ENCODE measurements around the gene RBBP8NL.
"Not testable (repeated sequence)": the region's sequence is repeated elsewhere in the genome, so short reads cannot be mapped to it uniquely, and the experiment has no call there.

Gene RBBP8NL

GRCh38 chr20:62388839-62389600 lies 38.3 kb downstream of the RBBP8NL start:
- DNase-seq = no peak

DNA sequence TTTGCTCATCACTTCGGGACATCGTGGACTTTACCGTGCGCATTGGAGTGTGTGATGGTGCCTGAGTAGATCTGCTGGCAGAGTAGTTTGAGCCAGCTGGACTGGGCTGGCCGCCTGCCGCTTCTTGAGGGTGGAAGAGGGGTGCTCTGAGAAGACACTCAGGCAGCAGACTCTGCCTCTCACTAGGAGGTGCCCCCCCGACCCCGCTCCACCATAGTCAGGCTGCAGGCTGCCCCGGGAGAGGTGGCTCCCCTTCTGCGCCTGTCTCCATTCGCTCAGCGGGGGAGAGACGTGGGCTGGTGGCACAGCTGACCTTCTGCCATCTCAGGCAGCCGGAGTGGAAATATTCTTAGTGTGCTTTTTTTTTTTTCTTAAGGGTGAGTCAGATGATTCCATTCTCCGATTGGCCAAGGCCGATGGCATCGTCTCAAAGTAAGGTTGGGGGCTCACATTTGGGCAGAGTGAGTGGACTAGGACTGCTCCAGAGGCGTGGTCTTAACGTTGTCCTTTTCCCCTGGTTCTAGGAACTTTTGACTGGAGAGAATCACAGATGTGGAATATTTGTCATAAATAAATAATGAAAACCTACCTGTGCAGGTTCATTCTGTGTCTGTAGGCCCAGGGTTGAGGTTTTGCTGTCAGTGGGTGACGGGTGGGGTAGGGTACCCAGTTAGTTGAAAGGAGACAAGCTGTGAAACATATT lies 39.3 kb downstream of the RBBP8NL start:
- no peak for DNase-seq

DNA sequence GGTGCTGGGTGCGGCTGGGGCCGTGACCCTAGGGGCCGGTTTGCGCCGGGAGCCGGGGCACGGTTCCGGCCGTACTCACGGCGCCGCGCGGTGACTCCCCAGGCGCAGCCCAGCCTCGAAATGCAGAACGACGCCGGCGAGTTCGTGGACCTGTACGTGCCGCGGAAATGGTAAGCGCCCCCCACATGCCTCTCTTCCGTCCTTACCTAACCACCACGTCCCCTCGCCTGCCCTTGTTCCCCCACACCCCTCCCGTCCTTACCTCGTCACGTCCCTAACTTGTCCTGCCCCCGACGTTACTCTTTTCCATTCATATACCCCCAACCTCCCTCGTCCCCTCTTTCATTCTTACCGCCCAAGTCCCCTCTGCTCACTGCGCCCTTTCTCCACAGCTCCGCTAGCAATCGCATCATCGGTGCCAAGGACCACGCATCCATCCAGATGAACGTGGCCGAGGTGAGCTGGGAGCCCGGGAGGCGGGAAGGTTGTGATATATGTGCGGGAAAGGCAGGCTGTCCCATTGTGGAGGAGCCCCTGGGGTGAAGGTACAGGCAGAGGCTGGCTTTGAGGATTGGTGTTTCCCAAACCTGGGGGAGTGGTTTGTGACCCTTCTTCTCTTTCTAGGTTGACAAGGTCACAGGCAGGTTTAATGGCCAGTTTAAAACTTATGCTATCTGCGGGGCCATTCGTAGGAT lies 40.0 kb downstream of the RBBP8NL start:
- DNase-seq = no peak

- DNase-seq = peak; percentile 90
Observed at GRCh38 chr20:62386383-62387218, 40.7 kb downstream of the RBBP8NL start, which contains the start of gene RPS21. Gene RPS21 (plus strand): TSS chr20:62387103. CDS start chr20:62387339, 236 bp downstream.

DNA sequence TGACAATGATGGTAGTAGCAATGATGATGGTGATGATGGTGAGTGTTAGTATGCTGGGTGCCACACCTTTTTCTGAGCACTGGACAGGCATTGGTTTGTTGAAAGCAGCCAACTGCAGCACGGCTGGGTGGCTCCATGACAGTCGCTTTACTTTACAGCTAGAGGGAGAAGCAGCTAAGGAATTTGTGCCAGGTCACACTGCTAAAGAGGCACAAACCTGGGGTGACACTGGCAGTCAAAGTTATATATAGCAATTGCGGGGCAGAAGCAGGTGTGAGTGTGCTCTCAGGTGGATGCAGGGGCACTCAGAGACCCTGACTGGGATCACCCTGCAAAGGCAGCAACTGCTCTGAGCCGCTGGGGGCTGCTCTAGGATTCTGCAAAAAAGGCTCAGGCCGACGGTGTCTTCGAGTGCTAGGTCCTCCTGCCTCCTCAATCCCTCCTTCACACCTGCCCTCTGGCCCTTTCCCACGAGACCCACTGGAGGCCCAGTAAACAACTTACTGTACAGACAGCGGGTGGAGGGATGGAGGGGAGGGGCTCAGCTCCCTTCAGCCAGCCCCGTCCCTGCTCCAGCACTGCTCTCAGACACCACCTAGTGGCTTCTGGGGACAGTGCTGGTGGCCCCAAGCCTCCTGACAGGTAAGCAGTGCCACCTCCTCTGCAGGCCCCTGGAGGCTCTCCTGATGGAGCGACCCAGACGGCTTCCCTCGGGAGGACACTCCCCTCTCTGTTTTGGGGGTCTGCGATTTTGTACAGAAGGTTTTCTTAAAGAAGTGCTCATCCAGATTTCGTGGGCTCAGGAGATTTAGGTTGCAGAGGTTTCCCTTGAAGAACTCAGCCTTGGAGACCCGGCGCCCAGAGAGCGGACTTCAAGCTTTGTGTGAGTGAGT lies 44.8 kb downstream of the RBBP8NL start:
- DNase-seq = peak; percentile 62

DNA sequence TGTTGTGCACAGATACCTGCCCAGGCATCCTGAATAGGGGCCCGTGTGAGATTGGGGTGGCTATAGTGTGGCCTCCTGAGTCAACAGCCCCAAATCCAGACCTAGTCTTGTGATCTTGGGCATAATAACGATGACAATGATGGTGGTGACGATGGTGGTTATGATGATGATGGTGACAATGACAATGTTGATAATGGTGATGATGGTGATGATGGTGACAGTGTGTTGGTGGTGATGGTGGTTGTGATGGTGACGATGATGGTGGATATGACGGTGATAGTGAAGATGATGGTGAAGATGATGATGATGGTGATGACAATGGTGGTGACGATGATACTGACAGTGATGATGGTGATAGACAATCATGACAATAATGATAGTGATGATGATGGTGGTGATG lies 45.5 kb downstream of the RBBP8NL start:
- DNase-seq = no peak

DNA sequence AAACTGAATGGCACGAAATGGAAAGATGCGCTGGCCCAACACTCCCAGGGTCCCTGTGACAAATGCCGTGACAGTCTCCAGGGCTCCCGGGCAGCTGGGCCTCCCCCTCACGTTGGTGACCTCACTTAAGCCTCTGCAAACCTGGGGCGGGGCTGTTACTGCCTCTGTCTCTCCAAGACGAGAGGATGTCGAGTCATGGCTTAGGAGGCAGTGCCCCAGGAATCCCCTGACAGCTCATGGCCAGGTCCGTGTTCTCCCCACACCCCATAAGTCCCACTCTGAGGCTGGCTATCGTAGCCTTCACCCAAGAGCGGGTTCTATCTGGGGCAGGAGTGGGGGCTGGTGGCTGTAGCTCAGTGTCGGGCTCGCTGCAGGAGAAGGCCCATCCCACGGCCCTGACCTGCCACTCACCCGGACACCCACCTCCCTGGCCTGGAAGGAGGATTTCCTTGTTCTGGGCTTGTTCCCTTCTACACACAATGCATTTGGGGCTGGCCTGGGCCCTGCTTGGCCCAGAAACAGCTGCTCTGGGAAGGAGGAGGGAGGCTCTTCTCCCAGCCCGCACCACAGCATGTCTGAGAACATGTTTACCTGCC lies 46.0 kb downstream of the RBBP8NL start:
- DNase-seq = no peak

GRCh38 chr20:62378215-62378614 lies 49.1 kb downstream of the RBBP8NL start:
- DNase-seq = no peak

DNA sequence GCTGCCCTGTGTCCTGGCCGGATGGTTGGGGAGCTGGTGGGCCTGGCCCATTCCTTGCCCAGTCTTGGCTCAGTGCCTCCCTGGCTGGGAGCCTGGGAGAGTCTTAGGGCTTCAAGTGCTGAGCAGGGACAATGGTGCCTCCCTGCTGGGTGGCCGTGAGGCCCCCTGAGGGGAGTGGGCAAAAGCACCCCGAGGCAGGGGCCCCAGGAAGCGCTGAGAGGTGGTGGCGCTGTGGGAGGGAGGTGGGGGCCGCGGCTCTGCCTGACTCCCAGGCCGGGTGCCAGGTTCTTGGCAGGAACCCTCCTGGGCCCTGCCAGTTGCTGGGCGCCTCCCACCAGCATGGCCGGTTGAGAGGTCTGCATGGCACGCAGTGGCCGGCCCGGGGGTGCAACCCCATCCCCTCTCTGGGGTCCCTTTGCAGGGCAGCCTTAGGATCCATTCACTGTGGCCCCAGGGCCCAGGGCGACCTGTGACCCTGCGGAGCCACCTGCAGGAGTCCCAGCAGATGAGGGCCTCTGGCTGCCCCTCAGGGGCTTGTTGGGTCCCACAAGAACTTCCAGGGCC lies 49.6 kb downstream of the RBBP8NL start:
- DNase-seq = no peak

GRCh38 chr20:62377064-62377461 lies 50.3 kb downstream of the RBBP8NL start:
- DNase-seq = no peak

DNA sequence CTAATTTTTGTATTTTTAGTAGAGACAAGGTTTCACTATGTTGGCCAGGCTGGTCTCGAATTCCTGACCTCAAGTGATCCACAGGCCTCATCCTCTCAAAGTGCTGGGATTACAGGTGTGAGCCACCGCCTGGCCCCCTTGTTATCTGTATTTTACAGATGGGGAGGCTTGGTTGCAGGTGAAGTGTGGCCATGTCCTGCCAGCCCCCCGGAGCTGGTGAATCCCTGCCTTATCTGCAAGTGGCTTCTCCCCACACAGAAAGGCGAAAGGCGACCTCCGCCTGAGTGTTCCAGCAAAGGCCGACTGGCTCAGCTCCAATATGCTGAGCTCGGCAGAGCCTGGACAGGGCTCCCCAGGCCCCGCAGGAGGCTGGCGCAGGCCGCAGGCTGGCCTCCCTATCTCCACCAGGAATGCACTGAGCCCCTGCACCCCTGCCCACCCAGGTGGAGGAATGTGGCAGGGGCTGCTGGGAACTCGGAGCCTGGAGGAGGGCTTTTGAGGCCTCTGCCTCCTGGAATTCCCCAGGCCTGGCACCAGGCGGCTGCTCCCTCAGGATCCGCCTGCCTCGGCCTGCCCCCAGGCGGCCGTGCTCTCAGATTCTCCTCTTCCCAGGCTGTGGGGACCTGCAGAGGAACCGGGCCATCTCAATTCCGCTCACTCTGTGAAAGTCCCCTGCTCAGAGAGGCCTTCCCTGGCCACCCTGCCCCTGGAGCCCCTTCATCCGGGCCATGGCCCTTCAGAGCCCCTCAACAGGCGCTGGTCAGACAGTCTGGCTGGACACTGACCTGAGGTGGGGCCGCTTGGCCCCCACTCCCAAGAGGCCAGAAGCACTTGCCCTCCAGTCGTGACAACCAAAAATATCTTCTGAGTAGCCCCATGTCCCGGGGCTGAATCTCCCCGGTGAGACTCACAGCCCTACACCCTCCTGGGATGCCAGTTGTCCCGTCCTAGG lies 51.0 kb downstream of the RBBP8NL start:
- no peak for DNase-seq

- no peak for DNase-seq
Observed at GRCh38 chr20:62374331-62375152, 52.8 kb downstream of the RBBP8NL start.

DNA sequence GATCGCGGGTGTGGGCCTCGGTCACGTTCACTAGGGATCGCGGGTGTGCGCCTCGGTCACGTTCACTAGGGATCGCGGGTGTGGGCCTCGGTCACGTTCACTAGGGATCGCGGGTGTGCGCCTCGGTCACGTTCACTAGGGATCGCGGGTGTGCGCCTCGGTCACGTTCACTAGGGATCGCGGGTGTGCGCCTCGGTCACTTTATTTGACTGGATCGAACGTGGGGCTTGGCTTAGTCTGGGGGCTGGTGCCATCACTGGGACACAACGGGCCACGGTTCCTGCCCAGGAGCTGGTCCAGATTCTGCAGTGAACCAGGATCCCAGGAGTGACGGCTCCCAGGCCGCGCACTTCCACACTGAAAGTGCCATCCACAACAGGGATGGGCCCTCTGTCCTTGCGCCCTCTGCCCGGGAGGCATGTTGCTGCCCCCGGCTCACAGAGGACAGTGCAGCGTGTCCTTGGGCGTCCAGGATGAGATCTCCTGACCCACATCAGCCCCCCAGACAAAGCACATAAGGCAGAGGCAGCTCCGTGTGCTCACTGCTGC lies 53.6 kb downstream of the RBBP8NL start:
- not testable (repeated sequence) for DNase-seq

DNA sequence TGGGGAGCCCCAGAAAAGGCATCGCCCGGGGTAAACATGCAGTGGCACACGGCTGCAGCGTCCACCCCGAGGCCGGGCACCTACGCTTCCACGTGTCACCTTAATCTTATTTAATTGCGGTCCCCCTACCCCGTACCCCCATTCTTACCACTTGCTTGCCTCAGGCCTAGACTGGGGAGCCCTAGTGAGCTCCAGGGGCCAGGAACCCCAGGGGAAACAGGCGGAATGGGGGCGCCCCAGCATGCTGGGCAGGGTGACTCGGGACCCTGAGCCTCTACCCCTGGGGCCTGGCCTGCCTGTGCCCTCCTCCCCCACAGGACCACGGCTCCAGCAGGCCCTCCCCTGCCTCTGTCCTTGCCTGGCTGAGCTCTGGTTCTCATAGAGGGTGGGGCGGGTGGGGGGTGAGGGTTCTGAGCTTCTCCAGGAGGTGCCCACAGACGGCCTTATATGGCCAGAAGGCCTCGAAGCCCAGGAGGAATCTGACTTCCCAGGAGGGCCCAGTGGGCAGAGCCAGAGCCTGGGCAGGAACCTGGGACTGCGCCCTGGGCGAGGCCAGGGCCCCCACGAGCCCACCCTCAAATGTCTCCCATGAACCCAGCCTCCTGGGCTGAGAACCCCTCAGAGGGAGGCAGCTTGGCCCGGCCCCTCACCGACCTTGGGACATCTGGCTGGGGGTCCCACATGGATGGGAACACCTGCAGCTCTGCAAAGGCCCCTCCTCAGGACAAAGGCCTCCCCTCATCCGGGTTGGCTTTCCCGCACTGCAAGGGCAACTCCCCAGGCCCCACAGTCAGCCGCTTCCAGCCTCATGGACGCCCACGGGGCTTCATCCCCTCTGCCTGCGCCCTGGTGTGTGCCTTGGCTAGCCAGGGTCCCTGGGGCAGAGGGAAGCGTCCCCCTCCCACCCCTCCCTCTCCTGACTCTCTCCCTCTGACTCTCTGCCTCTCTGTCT lies 55.0 kb downstream of the RBBP8NL start:
- no peak for DNase-seq

DNA sequence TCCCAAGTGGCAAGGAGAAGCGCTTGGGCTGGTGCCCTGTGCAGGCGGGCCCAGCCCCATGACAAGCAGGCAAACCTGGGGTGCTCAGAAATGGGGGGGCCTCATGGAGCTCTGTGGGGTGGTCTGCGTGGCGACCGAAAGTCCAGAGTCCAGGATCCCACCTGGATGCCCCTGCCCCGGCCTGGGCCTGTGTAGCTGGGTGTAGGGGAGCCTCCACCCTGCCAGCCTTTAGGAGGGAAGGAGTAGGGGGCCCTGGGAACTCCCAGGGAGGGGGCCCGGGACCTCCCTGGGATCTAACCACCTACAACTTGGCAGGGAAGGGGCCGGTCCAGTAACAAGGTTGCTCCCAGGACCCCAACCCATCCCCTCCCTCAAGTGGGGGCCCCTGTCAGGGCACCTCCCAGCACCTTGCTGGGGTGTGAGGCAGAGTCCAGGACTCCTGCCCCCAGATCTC lies 55.7 kb downstream of the RBBP8NL start:
- no peak for DNase-seq

GRCh38 chr20:62370807-62371587 lies 56.3 kb downstream of the RBBP8NL start:
- DNase-seq = no peak
